ENCODE measurements around the gene PLXDC2. TPM values are rescaled to one million over a fixed set of nuclear protein-coding genes. Genes with fewer than 3 reads are reported as not detected.

The PLXDC2 gene
- total RNA-seq, 1 experiment from 2014 or later: 38.7 TPM

DNA sequence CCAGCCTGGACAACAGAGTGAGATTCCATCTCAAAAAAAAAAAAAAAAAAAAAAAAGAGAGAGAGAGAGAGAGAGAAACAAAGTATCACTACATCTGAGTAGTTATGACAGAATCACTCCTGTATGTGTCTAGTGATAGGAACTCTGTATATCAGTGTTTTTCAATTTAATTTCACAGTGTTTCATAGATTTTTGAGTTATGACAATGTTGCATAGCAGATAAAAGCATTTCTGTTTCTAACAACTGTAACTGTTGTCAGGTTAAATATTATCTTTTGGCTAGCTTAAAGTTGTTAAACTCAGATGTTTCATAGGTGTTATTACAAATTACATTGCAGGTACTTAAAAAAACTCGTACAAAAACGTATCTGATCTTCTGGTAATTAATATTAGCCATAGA is 60.3 kb downstream of the PLXDC2 start:
- no CpG with 5 or more reads among the region's 2 CpGs for WGBS (ENCODE audit: extremely low coverage, insufficient read length, low lambda C conversion rate)
- H2AK5ac ChIP-seq (ENCODE audit: insufficient read length, low read length): no peak overlapping the region
- H3K27ac ChIP-seq (ENCODE audit: insufficient read length, low read depth, low read length): no peak overlapping the region
- H2BK12ac ChIP-seq (ENCODE audit: insufficient read length, low read depth, low read length): no peak overlapping the region
- H3K14ac ChIP-seq (ENCODE audit: insufficient read depth, low read length): no peak overlapping the region
- H3K4me1 ChIP-seq (ENCODE audit: insufficient read depth, low read length): peaks cover 3% of the 10 kb centered on the region; the same call in 1 of the 2 replicates
- H3K27me3 ChIP-seq (ENCODE audit: insufficient read depth, low read length): no peaks in the 10 kb centered on the region
- H3K9me3 ChIP-seq (ENCODE audit: control insufficient read depth, low read depth, low read length): no peaks in the 10 kb centered on the region
- no peak overlapping the region for H4K8ac ChIP-seq (replicated peaks; ENCODE audit: insufficient read length, low read depth, low read length)
- Mint-ChIP-seq H3K4me3 (no peak overlapping the region), H3K27me3 (ENCODE audit: low read depth) (no peaks in the 10 kb centered on the region), H3K9me3 (no peaks in the 10 kb centered on the region), H3K27ac (no peak overlapping the region), H3K4me1 (peaks cover 11 to 18% of the 10 kb centered on the region in 2 experiments), H3K36me3 (ENCODE audit: insufficient read depth in 1 of 3, low read depth in 3 of 3) (peaks cover 0 to 5% (median 0%) of the 10 kb centered on the region in 3 experiments; a peak in 1 of 7 replicates)
- no peak overlapping the region for H3T11ph ChIP-seq (ENCODE audit: low read length)
- no peak overlapping the region for H2AFZ ChIP-seq (ENCODE audit: low read length)
- H3K9ac ChIP-seq (ENCODE audit: extremely low read depth, insufficient read length, low read length): no peak overlapping the region
- H3K79me1 ChIP-seq (ENCODE audit: insufficient read depth, low read depth, low read length, poor library complexity, severe bottlenecking): peaks cover 3% of the 10 kb centered on the region
- no peak overlapping the region for H3K18ac ChIP-seq (ENCODE audit: insufficient read length, low read depth, low read length)
- H2BK15ac ChIP-seq (ENCODE audit: low read depth, low read length): no peak overlapping the region
- H3K56ac ChIP-seq (ENCODE audit: insufficient read length, low read depth, low read length): no peak overlapping the region
- H3K79me2 ChIP-seq (ENCODE audit: insufficient read depth, low read length): peaks cover 3% of the 10 kb centered on the region; the same call in 1 of the 2 replicates
- no peak for TF ChIP-seq CTCF (conservative IDR thresholded peaks at IDR 0.05)
- DNase-seq: no peak
- H4K5ac ChIP-seq (ENCODE audit: insufficient read length, low read depth, low read length): no peak overlapping the region
- no peak overlapping the region for H3K4ac ChIP-seq (ENCODE audit: low read depth, low read length)
- H3K23ac ChIP-seq (ENCODE audit: insufficient read length, low read depth, low read length): no peak overlapping the region
- H4K91ac ChIP-seq (ENCODE audit: insufficient read length, low read depth, low read length): no peak overlapping the region
- H2BK5ac ChIP-seq (ENCODE audit: insufficient read length, low read length): no peak overlapping the region
- H4K20me1 ChIP-seq (ENCODE audit: control insufficient read depth, insufficient read depth, insufficient read length): no peaks in the 10 kb centered on the region
- H2BK120ac ChIP-seq (ENCODE audit: low read depth, low read length, poor library complexity, severe bottlenecking): no peak overlapping the region
- no peaks in the 10 kb centered on the region for H3K23me2 ChIP-seq (ENCODE audit: insufficient read length, low read depth, low read length, poor library complexity, severe bottlenecking)
- H2BK20ac ChIP-seq (ENCODE audit: low read depth, low read length, poor library complexity, severe bottlenecking): no peak overlapping the region
- H3K4me2 ChIP-seq (ENCODE audit: insufficient read depth, insufficient read length, low read length): no peak overlapping the region

All from H9 (cell line).